GM18507 (cell line): ENCODE data around the gene WNT3A.

Experiments used
- DNase-seq: peaks from one replicate; pipeline ENCODE4 v3.0.0; 2011; ENCODE audit warnings: low read depth; ENCODE audit not compliant: insufficient read length; ENCODE audit errors: extremely low spot score
- FAIRE-seq: peaks from 2 replicates; lab custom pipeline; 2011; peaks lifted over from hg19 to GRCh38; lab: Jason Lieb, UNC

WNT3A gene

DNA sequence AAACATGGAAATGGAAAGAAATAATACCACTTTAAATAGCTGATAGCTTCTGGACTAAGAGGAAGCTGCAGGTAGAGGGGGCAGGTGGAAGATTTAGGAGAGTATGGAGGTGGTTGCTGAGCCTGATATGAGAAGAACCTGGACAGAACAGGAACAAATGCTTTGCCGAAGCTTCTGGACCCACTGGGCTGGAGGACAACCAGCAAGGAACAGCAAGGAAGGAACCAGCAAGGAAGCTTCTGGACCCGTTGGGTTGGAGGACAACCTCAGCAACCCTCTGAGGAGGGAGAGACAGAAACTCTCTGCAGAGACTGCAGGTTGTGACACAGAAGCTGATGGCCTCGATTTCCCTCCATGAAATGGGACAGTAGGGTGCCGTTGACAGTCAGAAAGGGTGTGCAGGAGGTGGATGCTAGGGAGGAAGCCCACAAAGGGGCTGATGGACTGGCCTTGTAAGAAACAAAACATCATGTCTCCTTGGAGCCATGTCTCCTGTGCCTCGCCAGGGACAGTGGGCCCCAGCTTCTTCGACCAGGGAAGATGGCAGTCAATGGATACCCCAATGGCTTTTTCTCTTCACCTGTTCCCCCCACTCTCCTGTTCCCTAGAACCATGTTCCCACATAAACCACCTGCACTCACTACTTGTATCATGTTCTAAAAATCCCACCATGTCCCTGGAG, 8.3 kb upstream of the WNT3A start:
- FAIRE-seq, result no peak
- no peak for DNase-seq

DNA sequence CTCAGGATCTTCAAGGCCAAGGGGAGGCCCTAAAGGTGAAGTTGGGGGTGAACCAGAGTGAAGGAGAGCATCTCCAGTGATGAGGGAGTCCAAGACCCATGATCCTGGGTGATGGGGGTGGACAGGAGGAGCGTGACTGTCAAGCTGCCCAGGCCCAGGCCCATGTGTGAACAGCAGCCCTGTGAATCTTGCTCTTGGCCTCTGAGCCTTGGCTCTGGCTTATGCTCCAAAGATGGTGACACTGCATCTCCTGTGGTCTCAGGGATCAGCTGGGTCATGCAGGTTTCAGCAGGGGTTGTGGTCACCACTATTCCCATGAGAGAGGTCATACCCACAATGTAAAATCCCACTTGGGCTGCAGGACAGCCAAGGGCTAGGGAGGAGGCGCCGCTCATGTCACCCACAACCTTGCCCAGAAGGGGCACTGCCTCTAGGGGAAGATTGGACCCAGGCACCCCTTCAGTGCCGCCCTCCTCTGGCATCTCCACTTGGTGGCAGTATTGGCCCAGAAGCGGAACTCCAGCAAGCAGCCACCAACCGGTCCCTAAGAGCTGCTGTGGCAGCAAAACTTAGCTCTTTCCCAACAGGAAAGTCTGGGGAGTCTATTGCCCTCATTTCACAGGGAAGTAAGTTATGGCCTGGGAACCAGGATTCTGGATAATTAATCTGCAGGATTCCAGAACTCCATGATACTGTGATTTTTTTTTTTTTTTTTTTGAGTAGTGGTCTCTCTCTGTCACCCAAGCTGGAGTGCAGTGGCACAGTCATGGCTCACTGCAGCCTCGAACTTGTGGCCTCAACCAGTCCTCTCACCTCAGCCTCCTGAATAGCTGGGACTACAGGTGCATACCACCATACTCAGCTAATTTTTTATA, 7.5 kb upstream of the WNT3A start:
- FAIRE-seq (peak; percentile 80), DNase-seq (peak; percentile 68)

DNA sequence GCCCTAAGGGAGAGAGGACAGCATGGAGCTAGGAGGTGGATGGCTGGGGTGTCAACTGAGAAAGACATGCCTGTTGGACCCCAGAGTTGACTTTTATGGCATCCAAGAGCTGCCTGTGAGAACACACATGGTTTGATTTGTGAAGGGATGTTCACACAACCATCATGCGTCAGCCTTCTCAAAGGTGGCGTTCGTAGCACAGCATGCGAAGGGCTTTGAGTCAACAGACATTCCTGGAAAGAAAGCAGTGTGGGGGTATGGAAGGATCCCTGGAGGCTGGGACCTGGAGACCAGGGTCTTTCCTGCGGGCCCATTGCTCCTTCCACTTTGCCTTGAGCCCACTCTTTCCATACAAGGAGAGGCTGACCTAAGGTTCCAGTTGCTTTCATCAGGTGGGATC, 6.4 kb upstream of the WNT3A start:
- no peak for FAIRE-seq
- no peak for DNase-seq

DNA sequence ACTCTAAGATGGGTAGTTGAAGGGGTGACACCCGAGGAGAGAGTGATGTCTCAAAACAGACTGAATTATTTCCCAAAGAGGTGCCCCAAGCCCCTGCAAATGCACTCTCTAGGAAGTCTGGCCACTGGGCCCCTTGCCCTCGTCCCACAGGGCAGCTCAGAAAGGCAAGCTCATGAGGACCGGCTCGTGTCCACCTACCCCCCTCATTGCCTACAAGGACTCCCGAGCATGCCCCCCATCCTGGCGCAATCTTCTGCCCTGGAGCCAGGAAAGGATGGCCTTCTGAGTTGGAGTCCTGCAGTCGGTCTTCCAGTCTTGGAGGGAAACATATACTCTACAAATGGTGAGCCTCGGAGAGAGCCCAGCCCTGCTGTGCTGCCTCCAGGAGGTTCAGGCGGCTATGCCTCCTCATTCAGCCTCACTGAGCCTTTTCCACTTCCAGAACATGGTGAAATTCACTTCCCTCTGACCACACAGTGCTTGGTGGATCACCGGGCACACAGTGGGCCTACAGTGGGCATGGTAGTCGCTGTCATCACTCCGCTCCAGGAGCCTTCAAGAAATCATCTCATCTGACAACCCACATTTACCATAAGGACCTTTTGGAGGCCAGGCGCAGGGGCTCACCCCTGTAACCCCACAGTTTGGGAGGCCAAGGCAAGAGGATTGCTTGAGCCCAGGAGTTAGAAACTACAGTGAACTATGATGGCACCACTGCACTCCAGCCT, 5.8 kb upstream of the WNT3A start:
- no peak for DNase-seq
- FAIRE-seq, result no peak

DNA sequence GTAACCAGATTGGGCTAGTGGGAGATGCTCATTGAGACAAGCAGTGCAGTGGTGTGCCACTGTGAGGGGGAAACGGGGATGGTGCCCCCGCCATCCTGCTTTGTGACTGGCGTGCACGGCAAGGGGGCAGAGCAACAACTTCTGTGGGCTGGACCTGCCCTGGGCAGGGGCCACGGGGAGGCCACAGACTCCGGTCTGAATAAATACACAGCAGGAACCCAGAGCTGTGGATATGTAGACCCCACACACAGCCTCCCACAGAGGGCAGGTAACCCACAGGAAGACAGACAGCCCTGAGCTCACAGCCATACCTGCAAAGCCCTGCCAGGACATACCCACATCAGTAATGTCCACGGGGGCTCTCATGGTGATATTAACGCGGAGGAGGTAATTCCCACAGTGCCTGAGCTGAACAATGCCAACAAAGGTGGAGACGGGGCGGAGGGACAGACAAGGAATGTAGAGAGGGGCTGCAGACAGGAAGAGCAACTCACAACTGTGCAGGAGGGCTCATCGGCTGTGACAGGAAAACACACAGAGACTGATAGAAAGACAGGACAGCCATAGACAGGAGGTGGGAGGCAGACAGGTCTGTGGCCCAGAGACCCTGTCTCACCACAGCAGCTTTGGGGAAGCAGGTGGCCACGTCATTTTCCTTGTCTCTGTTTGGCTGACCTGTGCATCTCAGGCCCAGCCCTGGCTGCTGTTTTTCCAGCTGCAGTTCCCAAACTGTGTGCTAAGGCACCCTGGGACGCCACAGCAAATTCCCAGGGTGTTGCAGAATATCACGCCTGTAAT, 4.9 kb upstream of the WNT3A start:
- FAIRE-seq (no peak), DNase-seq (no peak)

DNA sequence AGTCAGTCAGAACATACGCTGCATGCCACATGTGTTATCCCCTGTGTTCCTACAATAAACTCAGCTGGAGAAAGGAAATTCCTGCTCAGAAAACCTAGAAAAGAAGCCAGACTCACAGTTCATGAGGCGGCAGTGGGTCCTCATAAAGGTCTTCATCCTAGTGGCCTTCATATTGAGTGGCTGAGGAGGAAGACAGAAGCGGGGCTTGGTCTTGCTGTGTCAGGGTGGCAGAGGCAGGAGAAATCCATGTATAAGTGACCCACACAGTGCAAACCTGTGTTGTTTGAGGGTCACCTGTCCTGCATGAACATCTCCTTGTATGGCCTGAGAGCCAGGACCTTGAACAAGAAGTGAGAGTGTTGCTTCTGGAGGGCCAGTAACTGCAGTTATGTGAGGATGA, 4.0 kb upstream of the WNT3A start:
- FAIRE-seq (no peak), DNase-seq (no peak)

DNA sequence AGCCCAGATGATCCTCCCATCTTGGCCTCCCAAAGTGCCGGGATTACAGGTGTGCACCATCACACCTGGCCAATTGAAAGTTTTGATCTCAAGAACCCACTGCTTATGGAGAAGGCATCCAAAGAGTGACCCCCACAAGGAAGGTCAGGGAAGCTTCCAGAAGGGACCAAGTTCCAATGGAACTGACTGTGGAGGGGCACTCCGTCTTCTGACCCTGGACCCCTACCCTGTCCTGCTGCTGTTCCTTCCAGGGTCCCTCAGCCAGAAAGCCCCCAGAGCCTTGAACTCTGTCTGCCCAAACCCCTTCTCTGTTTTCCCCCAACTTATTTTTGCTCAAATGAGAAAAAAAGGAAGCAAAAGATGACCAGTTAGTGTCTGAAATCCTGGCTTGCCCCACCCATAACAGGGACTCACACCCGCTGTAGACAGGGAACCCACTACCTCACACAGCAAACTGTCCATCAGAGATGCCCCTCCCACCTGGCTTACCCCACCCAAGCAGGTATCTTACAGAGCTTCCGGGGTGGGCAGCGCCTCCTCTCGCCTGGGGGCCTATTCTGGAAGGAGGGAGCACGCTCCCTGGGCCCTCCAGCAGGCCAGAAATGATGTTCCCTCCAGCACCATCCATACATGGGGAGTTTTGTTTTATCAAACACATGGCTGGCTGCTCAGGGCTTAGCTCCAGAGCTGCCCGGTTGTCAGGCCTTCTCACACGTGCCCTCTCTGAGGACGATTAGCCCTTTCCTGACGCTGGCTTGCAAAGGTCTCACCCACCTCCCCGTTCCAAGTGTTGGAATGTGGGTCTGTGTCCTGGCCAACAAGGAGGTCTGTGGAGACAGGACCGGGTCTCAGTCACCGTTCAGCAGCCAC, 3.1 kb upstream of the WNT3A start:
- no peak for FAIRE-seq
- no peak for DNase-seq

DNA sequence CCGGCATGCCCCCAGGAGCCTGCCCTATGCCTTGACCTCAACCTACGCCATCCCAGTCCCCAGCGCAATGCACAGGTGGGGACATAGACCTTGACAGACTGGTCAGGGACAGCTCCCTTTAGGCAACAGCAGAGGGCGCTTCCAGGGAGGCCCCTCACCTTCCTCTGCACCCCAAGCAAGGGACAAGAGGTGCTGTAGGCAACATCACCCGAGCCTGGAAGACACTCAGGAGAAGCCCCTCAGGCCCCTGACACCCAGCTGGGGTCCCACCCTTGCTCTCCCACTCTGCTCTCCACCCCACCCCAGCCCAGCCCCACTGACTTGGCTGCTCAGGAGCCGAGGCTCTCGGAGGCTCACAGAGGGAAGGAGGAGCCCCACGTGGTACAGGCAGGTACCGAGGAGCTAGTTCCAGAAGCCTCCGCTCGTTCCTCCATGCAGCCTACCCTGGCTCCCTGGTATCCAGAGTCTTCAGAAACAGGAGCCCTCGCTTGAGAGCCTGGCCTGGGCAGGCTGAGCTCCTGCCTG, 2.4 kb upstream of the WNT3A start:
- DNase-seq, result no peak
- no peak for FAIRE-seq

DNA sequence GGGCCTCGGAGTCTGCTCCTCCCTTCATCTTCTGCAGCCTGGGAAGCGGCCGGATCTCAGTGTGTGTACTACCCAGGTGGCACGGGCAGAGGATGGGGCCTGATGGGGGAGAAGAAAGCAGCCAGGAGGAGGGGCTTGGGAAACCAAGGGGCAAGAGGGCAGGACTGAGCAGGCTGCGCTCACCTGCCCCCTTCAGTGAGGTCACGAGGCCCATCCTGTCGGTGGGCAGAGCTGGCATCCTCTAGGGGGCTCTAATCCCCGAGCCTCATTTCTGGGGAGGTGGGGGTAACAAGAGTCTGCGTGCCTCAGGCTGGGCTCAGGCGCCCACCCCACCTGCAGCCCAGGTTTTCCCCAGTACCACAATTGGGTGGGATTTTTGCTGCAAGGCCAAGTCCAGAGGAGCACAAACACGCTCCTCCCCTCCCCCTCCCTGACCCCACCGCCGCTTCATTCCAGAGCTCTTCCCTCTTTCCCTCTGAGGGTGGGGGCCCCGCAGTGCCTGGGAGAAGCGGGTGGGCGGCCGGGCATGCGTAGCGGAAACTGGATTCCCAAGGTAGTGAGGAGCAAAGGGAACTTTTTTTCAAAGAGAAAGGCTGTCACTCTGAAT, 1.8 kb upstream of the WNT3A start:
- DNase-seq, result no peak
- FAIRE-seq, result no peak

DNA sequence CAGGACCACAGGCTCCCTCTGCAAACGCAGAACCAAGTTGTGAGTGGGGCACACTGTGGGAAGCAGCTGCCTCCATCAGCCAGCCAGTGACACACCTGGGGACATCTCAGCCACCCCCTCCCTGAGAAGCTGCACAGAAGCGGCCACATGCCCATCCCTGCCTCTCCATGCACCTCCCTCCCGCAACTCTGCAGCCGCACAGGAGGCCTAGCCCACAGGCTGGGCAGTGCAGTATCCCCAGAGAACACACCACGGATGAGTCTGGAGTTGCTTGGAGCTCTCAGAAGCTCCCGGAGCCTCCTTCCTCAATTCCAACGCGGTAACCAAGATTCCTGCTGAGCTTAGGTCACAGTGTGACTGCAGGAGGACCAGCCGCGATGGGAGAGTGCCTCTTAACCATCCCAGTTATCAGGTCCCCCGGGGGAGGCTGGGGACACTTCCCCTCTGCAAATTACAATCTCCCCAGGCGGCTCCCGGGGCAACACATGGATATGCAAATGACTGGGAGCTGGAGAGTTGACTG, 1.2 kb upstream of the WNT3A start:
- DNase-seq, result no peak

DNA sequence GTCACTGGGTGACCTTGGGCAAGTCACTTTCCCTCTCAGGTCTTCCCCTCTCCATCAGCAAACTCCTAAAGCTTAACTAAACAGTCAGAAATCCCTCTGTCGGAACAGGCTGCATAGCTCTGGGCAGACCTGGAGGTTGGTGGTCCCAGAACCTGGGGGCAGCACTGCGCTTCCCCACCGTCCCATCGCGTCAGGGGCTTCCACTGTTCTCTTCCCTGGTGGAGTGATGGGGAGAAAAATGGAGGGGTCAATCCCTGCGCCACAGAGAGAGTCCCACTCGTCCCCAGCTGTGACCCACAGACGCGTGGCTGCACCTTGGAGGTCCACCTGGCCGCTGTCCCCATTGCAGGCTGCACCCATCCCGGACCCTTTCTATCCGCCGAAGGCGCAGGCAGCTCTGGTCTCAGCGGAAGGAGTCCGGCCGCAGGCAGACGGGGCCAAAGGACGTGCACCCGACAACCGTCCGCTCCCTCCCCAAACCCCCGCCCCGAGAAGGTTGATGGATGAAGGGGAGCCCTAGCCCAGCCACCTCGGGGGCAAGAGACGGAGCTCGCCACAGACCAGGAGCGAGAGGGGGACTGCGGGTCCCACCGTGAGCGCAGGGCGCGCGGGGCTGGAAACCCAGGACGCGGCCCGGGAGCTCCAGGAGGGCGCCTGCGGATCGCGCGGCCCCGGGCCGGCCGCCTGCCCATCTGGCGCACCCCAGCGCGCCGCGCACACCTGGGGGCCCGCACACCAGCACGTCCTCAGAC, 588 bp upstream of the WNT3A start:
- FAIRE-seq (no peak), DNase-seq (no peak)

More for the DNA sequence above, 1.2 kb upstream of the WNT3A start:
- no peak for FAIRE-seq

DNA sequence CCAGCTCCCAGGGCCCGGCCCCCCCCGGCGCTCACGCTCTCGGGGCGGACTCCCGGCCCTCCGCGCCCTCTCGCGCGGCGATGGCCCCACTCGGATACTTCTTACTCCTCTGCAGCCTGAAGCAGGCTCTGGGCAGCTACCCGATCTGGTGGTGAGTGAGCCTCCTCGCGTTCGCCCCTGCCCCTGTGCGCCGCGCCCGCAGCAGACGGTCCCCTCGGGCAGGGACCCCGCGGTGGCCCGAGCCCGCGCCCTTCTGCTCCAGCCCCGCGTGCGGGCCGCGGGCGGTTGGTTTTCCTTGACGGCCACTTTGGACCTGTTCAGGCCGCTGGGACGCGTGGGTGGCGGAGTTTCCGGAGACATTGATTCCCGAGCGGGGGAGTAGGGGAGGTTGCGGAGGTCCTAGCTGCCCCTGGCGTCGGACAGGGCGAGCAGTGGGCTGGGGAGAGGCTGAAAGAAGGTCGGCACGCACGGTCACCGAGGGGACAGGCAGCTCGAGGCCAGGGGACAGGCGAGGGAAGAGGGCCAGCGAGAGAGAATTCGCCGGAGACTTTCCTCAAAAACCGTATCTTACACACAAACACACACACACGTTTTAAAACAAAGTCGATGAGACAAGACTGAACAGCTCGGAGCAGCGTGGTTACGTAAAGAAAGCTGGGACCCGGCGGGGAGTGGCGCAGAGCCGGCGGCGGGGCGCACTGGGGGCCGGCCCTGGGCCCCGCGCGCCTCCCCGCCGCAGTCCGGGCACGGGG, 427 bp downstream of the WNT3A start:
- DNase-seq, result no peak
- FAIRE-seq, result no peak

DNA sequence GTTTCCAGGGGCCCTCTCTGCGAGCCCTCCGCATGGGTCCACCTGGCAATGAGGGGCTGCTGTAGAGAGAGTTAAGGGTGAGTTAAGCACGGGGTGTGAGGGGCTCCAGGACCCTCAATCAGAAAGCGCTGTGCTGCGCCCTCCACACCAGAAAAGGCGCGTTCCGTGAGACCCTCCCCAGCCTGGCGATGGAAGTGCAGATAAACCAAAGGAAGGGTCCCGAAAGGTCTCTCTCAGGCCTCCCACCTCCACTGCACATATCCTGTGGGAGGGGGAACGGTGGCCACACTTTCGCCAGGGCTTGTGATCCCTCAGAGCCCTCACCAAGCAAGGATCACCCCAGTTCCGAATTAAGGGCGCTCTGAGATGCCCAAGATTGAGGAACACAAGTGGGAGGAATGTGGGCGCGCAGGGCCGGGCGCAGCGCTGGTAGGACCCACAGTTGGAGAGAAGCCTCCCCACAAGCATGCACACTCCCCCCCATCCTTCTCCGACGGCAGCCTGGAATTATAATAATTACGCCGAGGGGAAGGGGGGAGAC, 1.1 kb downstream of the WNT3A start:
- DNase-seq (no peak), FAIRE-seq (no peak)

DNA sequence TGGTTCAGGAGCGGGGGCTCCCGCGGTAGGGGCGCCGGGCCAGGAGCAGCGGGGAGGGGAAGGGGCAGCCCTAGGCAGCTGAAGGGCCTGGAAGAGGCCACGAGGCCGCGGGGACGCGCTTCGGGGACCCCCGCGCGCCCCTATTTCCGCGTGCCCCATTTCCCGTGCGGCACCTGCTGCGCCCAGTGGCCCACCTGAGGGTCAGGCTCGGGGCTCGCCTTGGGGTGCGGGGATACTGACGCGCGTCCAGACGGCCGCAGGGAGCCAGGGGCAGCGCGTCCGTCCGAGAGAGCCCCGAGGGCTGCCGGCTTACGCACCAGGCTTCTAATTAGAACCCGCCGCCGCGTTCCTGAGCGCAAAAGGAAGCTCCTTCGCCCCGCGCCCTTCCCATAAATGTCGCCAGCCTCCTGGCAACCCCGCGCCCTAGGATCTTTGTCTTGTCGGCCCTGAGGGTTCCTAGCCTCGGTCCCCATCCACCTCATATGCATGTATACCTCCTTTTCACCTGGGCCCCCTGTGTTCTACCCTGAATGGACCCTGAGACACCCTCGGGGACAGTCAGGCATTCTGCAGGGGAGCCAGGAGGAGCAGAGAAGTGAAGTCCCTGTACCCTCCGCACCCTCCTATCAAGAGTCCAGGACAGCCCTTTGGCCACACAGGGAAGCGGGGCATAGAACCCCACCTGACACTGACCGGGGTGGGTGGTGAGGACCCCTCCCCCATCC, 1.8 kb downstream of the WNT3A start:
- FAIRE-seq, result no peak
- no peak for DNase-seq

DNA sequence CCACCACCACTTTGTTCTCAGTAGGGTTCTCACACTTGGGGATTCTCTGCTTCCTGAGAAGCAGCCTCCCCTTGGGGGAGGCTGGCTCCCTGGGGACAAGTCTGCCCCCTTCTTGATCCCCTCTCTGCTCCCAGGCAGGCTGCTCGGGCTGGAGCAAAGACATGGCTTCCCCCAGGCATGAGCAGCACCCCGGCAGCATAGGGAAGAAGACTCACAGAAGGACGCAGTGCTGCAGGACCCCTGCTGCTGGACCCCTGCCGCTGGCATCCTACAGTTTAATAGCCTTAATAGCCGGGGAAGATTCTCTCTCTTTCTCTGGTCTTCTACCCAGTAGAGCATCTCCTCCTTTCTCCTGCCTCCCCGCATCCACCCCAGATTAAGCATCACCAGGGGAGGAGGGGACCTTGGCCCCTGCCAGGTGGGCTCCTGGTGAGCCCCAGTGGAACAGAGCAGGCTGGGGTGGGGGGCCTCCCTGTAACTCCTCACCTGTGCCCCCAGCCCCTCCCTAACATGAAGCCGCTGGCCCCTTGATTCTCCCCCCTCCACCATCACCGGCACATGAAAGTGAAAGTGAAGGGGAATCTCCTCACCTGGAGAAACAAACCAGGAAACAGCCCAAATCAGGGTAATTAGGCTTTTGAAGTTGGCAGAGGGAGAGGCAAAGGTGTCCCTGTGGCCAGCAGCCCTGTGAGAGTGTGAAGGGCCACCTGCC, 2.5 kb downstream of the WNT3A start:
- FAIRE-seq, result peak; percentile 45
- no peak for DNase-seq
